Hepatocyte (in vitro differentiated cells): Measurements from ENCODE around the gene MNX1. TPM values are rescaled to one million over a fixed set of nuclear protein-coding genes. Genes with fewer than 3 reads are reported as not detected.

Experiments used
- DNase-seq: peaks from one replicate; pipeline ENCODE4 v3.0.0-alpha.2; 2016; ENCODE audit warnings: low spot score
- H2AFZ ChIP-seq: fragments of 200-600 bp; sonication (generic); 2 replicates; pipeline ENCODE4 v1.6.0; 2016; ENCODE audit warnings: antibody characterized with exemption, mild to moderate bottlenecking
- H3K27ac ChIP-seq: fragments of 200-600 bp; sonication (generic); 2 replicates; pipeline ENCODE4 v1.5.1; 2016; ENCODE audit warnings: mild to moderate bottlenecking
- H3K27me3 ChIP-seq: fragments of 200-600 bp; sonication (generic); 2 replicates; pipeline ENCODE4 v1.6.1; 2016
- H3K36me3 ChIP-seq: fragments of 200-600 bp; sonication (generic); replicated peaks from 2 replicates; pipeline ENCODE4 v1.5.1; 2016; ENCODE audit warnings: low read depth; ENCODE audit not compliant: insufficient read depth
- H3K4me1 ChIP-seq: fragments of 200-600 bp; sonication (generic); 2 replicates; pipeline ENCODE4 v1.5.1; 2016; ENCODE audit warnings: mild to moderate bottlenecking, moderate library complexity; ENCODE audit not compliant: insufficient read depth
- H3K4me2 ChIP-seq: fragments of 200-600 bp; sonication (generic); 2 replicates; pipeline ENCODE4 v1.6.0; 2016
- H3K4me3 ChIP-seq: fragments of 200-600 bp; sonication (generic); 2 replicates; pipeline ENCODE4 v1.5.1; 2016; ENCODE audit warnings: mild to moderate bottlenecking
- H3K79me2 ChIP-seq: fragments of 200-600 bp; sonication (generic); 2 replicates; pipeline ENCODE4 v1.6.0; 2017; ENCODE audit warnings: mild to moderate bottlenecking
- H3K9me2 ChIP-seq: fragments of 200-600 bp; sonication (generic); replicated peaks from 2 replicates; pipeline ENCODE4 v1.6.0; 2017; ENCODE audit warnings: mild to moderate bottlenecking; ENCODE audit not compliant: insufficient read depth
- H3K9me3 ChIP-seq: fragments of 200-600 bp; sonication (generic); 2 replicates; pipeline ENCODE4 v1.5.1; 2016; ENCODE audit warnings: low read depth, mild to moderate bottlenecking
- H4K20me1 ChIP-seq: fragments of 200-600 bp; sonication (generic); 2 replicates; pipeline ENCODE4 v1.6.0; 2016; ENCODE audit warnings: mild to moderate bottlenecking; ENCODE audit not compliant: insufficient read depth, poor library complexity, severe bottlenecking
- CTCF ChIP-seq: fragments of 200-600 bp; sonication (generic); IDR thresholded peaks from 2 replicates; pipeline ENCODE4 v1.5.1; 2016; ENCODE audit warnings: antibody characterized with exemption, mild to moderate bottlenecking; ENCODE audit not compliant: poor library complexity
- EZH2 ChIP-seq: fragments of 200-600 bp; sonication (generic); IDR thresholded peaks from 2 replicates; pipeline ENCODE4 v1.6.1; 2016; ENCODE audit warnings: antibody characterized with exemption, mild to moderate bottlenecking, borderline replicate concordance
- EZH2phosphoT487 ChIP-seq: fragments of 200-600 bp; sonication (generic); IDR thresholded peaks from one replicate; pipeline ENCODE4 v1.6.1; 2018; ENCODE audit warnings: antibody characterized with exemption, mild to moderate bottlenecking, low read depth, moderate library complexity; ENCODE audit not compliant: unreplicated experiment, severe bottlenecking
- WGBS: methylation state at CpG from one replicate; pipeline ENCODE4 v1.1.6; 2016; ENCODE audit warnings: low lambda C conversion rate; ENCODE audit errors: missing lambda C conversion rate; 5-methylcytosine and 5-hydroxymethylcytosine counted together
- polyA plus RNA-seq: library from polyadenylated mRNA; unstranded; fragments of >200 nt; fragmentation: Nextera tagmentation; extraction: Ambion mirVana; gene quantifications from 2 replicates; pipeline ENCODE4 v1.2.1, GENCODE V29; 2016
- total RNA-seq: library from RNA; depleted of rRNA; stranded (reverse); fragments of >200 nt; gene quantifications from 2 replicates; pipeline ENCODE4 v1.2.3, GENCODE V29; 2014

MNX1 gene
- total and polyA plus RNA-seq, 2 experiments from 2014 or later, result 1.4 to 2.3 TPM

- Histone ChIP-seq H3K36me3 (no peaks in the 10 kb centered on the region), H3K9me2 (no peaks in the 10 kb centered on the region), H3K4me3 (no peak overlapping the region), H3K79me2 (no peaks in the 10 kb centered on the region), H3K9me3 (no peaks in the 10 kb centered on the region), H4K20me1 (no peaks in the 10 kb centered on the region), H3K27me3 (peaks cover 95% of the 10 kb centered on the region), H3K4me2 (peak overlapping the region; percentile 70), H3K27ac (no peak overlapping the region), H3K4me1 (peaks cover 39% of the 10 kb centered on the region), H2AFZ (no peak overlapping the region)
- TF ChIP-seq CTCF (no peak), EZH2phosphoT487 (peak; percentile 91), EZH2 (peak; percentile 87)
- no peak for DNase-seq
- WGBS, result 11% methylated on average over 46 of the region's 56 CpGs
Measured at GRCh38 chr7:157004521-157005455, 5.7 kb downstream of the MNX1 start.

GRCh38 chr7:157003756-157004520, 6.5 kb downstream of the MNX1 start:
- TF ChIP-seq EZH2, result no peak
- TF ChIP-seq EZH2phosphoT487, result no peak
- TF ChIP-seq CTCF, result no peak
- Histone ChIP-seq H2AFZ (no peak overlapping the region), H3K79me2 (no peaks in the 10 kb centered on the region), H3K36me3 (no peaks in the 10 kb centered on the region), H3K27me3 (peaks cover 96% of the 10 kb centered on the region), H3K9me3 (no peaks in the 10 kb centered on the region), H3K27ac (no peak overlapping the region), H3K9me2 (no peaks in the 10 kb centered on the region), H3K4me2 (peak overlapping the region; percentile 63), H3K4me3 (no peak overlapping the region), H4K20me1 (no peaks in the 10 kb centered on the region), H3K4me1 (peaks cover 33% of the 10 kb centered on the region)
- WGBS, result 2% methylated on average over 40 of the region's 60 CpGs
- no peak for DNase-seq

- no peaks in the 10 kb centered on the region for H3K36me3 ChIP-seq
- peaks cover 33% of the 10 kb centered on the region for H3K4me1 ChIP-seq
- H3K4me2 ChIP-seq, result peak overlapping the region; percentile 63
- TF ChIP-seq EZH2, result no peak
- no peak for TF ChIP-seq CTCF
- TF ChIP-seq EZH2phosphoT487, result no peak
- H3K27ac ChIP-seq, result no peak overlapping the region
- no peak overlapping the region for H3K4me3 ChIP-seq
- H3K9me3 ChIP-seq, result no peaks in the 10 kb centered on the region
- no peak for DNase-seq
- no peaks in the 10 kb centered on the region for H4K20me1 ChIP-seq
- no peaks in the 10 kb centered on the region for H3K9me2 ChIP-seq
- 6% methylated on average over 6 of the region's 6 CpGs for WGBS
- peaks cover 94% of the 10 kb centered on the region for H3K27me3 ChIP-seq
- no peak overlapping the region for H2AFZ ChIP-seq
- no peaks in the 10 kb centered on the region for H3K79me2 ChIP-seq
Measured at GRCh38 chr7:157003445-157003755, 7.1 kb downstream of the MNX1 start.
